22Rv1 (cell line): ENCODE data around the gene SPEF1.

Source experiments
- H3K27ac ChIP-seq: fragments of 450-650 bp; 2 replicates; pipeline ENCODE4 v1.5.1; 2017
- ZFX ChIP-seq: fragments of 450-650 bp; IDR thresholded peaks from 2 replicates; pipeline ENCODE4 v1.6.1; 2017; ENCODE audit warnings: antibody characterized with exemption, borderline replicate concordance
- TF ChIP-seq, protein P1 (sequence below): fragments of 450-650 bp; IDR thresholded peaks from 2 replicates; pipeline ENCODE4 v1.5.1; 2017; ENCODE audit warnings: mild to moderate bottlenecking

Gene SPEF1

DNA sequence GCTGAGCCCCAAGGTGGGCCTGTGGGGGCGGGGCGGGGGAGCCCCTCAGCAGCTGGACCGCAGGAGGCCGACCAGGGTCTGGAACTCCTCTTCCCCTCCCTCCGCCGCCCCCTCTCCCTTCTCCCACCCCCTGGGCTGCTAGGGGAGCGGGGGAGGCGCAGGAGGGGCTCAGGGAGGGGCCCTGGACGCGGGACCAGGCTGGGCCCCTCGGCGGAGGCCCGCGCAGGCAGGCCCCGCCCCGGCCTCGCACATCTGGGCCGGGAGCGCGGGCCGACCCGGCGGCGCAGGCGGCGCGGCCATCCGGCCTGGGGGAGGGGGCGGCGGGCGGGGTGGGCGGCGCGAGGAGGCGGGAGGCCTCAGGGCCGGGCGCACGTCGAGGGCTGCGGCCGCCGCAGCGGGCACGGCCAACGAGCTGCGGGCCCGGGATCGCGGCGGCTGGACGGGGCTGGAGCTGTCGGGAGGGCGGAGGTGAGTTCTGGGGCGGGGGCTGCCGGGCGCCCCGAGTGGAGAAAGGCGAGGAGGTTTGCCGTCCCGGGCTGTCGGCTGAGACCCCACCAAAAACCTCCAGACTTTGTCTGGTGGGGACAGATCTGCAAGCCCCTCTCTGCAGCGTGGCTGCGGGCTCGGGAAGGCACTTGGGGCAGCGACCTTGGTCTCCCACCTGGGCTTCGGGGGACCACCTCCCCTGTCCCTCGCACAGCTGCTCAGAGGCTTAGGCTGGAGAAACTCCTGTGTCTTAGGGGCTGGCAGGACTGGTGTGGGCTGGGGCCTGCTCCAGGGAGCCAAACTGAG lies 48.7 kb downstream of the SPEF1 start, which contains the start of gene HSPA12B:
Gene HSPA12B, plus strand, starts transcription at position 359 of the 792 bp plus-strand sequence. CDS start 5,990 bp downstream, outside the sequence.
- TF ChIP-seq ZFX: no peak
- TF ChIP-seq, protein P1, sequence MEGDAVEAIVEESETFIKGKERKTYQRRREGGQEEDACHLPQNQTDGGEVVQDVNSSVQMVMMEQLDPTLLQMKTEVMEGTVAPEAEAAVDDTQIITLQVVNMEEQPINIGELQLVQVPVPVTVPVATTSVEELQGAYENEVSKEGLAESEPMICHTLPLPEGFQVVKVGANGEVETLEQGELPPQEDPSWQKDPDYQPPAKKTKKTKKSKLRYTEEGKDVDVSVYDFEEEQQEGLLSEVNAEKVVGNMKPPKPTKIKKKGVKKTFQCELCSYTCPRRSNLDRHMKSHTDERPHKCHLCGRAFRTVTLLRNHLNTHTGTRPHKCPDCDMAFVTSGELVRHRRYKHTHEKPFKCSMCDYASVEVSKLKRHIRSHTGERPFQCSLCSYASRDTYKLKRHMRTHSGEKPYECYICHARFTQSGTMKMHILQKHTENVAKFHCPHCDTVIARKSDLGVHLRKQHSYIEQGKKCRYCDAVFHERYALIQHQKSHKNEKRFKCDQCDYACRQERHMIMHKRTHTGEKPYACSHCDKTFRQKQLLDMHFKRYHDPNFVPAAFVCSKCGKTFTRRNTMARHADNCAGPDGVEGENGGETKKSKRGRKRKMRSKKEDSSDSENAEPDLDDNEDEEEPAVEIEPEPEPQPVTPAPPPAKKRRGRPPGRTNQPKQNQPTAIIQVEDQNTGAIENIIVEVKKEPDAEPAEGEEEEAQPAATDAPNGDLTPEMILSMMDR: no peak
- H3K27ac ChIP-seq: no peak within 1 kb of the TSS

GRCh38 chr20:3731944-3732326 lies 49.3 kb downstream of the SPEF1 start:
- TF ChIP-seq, protein P1: no peak
- TF ChIP-seq ZFX: no peak
- no peak overlapping the region for H3K27ac ChIP-seq

DNA sequence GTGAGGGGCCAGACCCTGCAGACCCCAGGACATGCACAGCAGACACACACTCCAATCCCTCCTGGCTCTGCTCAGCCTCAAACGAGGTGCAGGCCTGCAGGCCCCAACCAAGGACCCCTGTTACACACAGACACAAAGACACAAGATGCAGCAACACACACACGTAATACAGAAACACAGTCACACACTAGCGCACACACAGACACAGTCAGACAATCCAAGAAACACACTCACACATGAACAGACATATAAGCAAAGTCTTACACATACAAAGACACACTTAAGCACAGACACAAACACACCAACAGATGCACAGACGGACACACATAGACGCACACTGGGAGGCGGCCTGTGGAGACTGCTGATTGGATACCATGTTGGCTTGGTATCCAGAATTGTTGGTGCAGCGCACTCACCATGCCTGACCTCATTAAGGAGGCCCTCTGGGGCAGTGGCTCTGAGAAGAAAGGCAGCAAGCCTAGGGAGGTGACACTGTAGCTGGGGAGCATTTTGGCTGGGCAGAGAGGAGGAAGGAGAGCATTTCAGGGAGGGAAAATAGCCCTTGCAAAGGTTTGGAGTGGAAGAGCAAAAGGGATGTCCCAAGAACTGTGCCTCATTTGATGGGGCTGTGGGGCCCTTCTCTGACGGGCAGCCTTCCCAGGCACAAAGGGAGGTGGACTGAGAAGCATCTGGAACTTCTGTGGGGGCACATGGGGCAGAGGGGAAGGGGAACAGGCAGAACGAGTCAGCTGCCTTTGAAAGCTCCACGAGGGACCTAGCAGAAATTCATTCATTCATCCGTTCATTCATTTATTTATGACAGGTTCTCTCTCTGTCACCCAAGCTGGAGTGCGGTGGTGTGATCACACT lies 50.2 kb downstream of the SPEF1 start:
- no peak overlapping the region for H3K27ac ChIP-seq
- TF ChIP-seq, protein P1: no peak
- TF ChIP-seq ZFX: no peak

- no peak overlapping the region for H3K27ac ChIP-seq
- TF ChIP-seq ZFX: no peak
- TF ChIP-seq, protein P1: no peak
Measured at GRCh38 chr20:3729811-3730540, 51.3 kb downstream of the SPEF1 start.

DNA sequence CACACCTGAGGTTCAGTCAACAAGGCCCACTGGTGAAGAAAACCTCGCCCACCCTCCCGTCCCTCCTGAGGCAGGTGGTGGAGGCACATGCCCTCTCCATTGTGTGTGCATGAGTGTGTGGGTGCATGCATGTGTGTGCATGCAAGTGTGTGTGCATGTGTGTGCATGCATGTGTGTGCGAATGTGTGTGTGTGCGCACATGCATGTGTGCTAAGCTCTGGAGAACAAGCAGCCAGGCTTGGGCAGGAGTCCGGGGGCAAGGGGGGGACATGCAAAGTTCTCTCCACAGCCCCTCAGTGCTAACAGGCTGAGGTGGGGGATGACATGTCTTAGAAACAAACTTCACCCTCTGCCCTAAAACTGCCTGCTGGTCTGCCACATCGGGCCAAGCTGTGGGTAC lies 51.9 kb downstream of the SPEF1 start:
- no peak for TF ChIP-seq ZFX
- TF ChIP-seq, protein P1: no peak
- no peak overlapping the region for H3K27ac ChIP-seq

DNA sequence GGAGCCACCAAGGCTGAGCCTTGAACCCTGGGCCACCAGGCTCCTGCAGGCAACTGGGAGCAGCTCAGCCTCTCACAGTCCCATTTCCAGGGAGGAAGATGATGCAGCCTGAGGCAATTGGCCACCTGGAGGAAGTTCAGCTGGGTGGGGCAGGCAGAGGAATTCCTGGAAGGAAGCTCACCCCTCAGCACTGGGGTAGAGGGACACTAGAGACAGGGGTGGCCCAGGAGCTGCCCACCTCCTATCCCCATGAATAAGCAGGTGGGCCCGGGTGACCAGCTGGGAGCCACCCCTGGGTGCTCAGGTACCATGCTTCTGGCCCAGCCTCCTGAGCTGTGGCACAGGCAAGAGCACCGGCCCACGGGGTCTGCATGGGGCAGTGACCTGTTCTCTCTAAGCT lies 52.4 kb downstream of the SPEF1 start:
- no peak overlapping the region for H3K27ac ChIP-seq
- TF ChIP-seq ZFX: no peak
- TF ChIP-seq, protein P1: no peak
